ENCODE results near the gene CTNNBIP1.

The CTNNBIP1 gene

DNA sequence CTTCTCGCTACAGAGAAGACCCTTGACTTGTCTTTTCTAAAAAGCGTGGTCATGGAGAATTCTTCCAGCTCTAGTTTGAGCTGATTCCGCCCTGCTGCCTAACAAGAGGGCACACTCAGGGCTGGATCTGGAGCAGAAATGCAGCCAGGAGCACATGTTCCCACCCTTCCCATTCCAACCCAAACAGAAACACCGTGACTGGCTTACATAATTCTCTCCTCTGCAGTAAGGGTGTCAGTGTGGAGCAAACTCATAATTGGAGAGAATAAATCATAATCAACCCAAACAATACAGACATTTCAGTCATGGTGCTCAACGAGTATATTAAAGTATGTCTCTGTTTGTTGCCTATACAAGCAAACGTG lies 34.5 kb downstream of the CTNNBIP1 start:
- no peak for DNase-seq
- Mint-ChIP-seq H3K4me1 (ENCODE audit: low read depth) (peaks cover 4% of the 10 kb centered on the region), H3K4me3 (no peak overlapping the region), H3K27ac (no peak overlapping the region), H3K9me3 (no peaks in the 10 kb centered on the region), H3K36me3 (ENCODE audit: low read depth) (no peaks in the 10 kb centered on the region), H3K27me3 (no peaks in the 10 kb centered on the region)

DNA sequence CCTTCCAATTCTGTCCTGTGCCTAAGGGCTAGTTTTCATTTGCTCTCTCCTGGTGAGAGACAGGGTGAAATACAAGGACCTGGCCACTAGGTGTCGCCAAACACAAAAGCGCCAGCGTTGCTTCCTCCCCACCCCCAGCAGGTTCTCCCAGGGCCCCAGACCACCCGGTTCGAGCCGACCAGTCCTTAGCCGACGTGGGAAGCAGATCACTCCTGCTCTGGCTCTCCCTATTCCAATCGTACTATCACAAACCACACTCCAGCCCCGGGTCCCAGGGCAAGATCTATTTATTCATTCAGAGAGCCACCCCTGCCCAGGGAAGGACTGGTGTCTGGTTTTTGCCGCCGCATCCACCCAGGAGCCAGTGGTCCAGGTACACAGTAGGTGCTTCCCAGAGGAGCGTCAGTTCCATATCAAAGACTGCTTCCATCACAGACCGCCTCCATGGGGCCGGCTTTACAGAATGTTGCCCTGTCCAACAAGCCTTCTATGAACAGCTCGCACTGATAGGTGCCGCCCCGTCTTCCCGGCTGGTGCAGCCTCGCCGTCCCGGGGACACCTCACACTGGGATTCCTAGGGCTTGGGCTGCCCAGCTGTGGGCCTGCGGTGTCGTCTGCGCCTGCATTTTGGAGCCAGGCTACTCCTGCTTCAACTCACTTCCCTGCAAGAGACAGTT lies 35.0 kb downstream of the CTNNBIP1 start:
- peaks cover 4% of the 10 kb centered on the region for H3K4me1 Mint-ChIP-seq (ENCODE audit: low read depth)
- H3K9me3 Mint-ChIP-seq = no peaks in the 10 kb centered on the region
- H3K27me3 Mint-ChIP-seq = no peaks in the 10 kb centered on the region
- no peaks in the 10 kb centered on the region for H3K36me3 Mint-ChIP-seq (ENCODE audit: low read depth)
- DNase-seq = peak; percentile 83
- H3K4me3 Mint-ChIP-seq = no peak overlapping the region
- no peak overlapping the region for H3K27ac Mint-ChIP-seq

- no peak overlapping the region for H3K4me3 Mint-ChIP-seq
- H3K9me3 Mint-ChIP-seq = no peaks in the 10 kb centered on the region
- H3K4me1 Mint-ChIP-seq (ENCODE audit: low read depth) = peaks cover 4% of the 10 kb centered on the region
- no peaks in the 10 kb centered on the region for H3K27me3 Mint-ChIP-seq
- peaks cover 2% of the 10 kb centered on the region for H3K36me3 Mint-ChIP-seq (ENCODE audit: low read depth)
- H3K27ac Mint-ChIP-seq = no peak overlapping the region
- DNase-seq = no peak
Observed at GRCh38 chr1:9874412-9874811, 35.7 kb downstream of the CTNNBIP1 start.

DNA sequence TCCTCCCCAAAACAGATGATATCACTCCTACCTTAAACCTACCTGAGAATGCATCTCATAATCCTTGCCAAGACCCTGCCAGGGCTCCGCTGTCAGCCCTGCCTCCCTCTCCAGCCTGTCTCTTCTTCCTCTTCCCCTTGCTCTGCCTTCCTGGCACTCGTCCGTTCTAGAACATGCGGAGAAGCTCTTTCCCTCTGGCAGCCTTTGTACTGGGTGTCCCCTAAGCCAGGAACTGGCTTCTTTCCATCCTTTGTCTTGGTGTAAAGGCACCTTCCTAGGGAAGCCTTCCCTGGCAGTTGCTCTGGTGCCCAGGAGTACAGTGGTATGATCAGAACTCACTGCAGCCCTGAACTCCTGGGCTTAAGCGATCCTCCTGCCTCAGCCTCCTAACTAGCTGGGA lies 36.1 kb downstream of the CTNNBIP1 start:
- no peak for DNase-seq
- H3K4me1 Mint-ChIP-seq (ENCODE audit: low read depth) = peaks cover 4% of the 10 kb centered on the region
- peaks cover 2% of the 10 kb centered on the region for H3K36me3 Mint-ChIP-seq (ENCODE audit: low read depth)
- H3K9me3 Mint-ChIP-seq = no peaks in the 10 kb centered on the region
- H3K27ac Mint-ChIP-seq = no peak overlapping the region
- H3K27me3 Mint-ChIP-seq = no peaks in the 10 kb centered on the region
- no peak overlapping the region for H3K4me3 Mint-ChIP-seq

DNA sequence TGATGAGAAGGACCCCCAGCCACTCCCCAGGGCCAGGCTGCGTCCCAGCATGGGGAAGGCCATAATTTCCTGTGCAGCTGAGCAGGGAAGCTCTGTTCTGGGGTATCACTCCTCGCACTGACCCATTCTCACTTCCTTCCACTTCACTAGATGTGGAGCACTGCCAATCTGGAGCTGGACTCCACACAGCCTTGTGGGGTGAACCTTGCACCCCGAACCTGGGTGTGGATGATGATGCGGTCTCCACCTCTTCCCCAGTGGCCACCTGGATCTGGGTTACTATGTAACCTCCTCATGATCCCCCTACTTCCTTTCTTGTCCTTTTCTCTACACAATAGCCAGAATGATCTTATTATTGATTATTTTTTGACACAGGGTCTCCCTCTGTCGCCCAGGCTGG lies 36.7 kb downstream of the CTNNBIP1 start:
- Mint-ChIP-seq H3K4me3 (no peak overlapping the region), H3K27ac (no peak overlapping the region), H3K27me3 (no peaks in the 10 kb centered on the region), H3K4me1 (ENCODE audit: low read depth) (peaks cover 4% of the 10 kb centered on the region), H3K36me3 (ENCODE audit: low read depth) (peaks cover 2% of the 10 kb centered on the region), H3K9me3 (no peaks in the 10 kb centered on the region)
- no peak for DNase-seq

DNA sequence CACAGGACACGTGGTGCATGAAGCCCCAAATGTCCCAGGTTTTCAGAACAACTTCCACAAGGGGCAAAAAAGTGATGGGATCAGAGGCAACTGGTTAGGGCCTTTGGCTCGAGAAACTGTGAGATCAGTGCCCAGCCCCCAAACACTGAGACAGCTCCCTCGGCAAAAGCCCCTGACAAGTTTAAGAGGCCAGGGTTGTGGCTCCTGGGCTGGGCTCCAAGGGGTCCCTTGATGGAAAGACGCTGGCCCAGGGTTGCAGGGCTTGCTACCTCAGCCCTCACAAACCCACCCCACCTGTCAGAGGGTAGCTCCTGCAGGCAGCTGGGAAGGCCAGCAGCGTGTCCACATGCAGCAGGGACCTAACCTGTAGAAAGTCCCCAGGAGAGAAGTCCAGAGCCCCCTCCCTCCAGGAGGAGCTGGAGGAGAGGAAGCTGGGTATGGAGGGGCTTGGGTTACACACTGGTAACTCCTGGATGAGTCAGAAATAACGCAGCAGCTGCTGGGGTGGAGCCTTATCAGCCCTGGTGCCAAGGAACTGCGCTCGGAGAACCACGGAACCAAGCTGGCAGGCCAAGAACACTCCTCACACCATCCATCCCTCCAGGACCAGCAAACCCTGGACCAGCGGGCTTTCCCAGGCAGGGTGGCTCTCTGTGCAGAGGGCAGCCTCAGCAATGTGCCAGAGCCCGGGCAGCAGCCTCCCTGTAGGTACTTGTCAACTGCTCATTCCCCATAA lies 37.5 kb downstream of the CTNNBIP1 start:
- Mint-ChIP-seq H3K27me3 (no peaks in the 10 kb centered on the region), H3K27ac (no peak overlapping the region), H3K4me3 (no peak overlapping the region), H3K36me3 (ENCODE audit: low read depth) (peaks cover 2% of the 10 kb centered on the region), H3K4me1 (ENCODE audit: low read depth) (peaks cover 4% of the 10 kb centered on the region), H3K9me3 (no peaks in the 10 kb centered on the region)
- DNase-seq = no peak

- H3K4me3 Mint-ChIP-seq = no peak overlapping the region
Observed at GRCh38 chr1:9871707-9872425, 38.2 kb downstream of the CTNNBIP1 start.

GRCh38 chr1:9871021-9871420 lies 39.0 kb downstream of the CTNNBIP1 start:
- Mint-ChIP-seq H3K36me3 (ENCODE audit: low read depth) (peaks cover 2% of the 10 kb centered on the region), H3K9me3 (no peaks in the 10 kb centered on the region), H3K27ac (no peak overlapping the region), H3K4me1 (ENCODE audit: low read depth) (peaks cover 6% of the 10 kb centered on the region), H3K4me3 (no peak overlapping the region), H3K27me3 (no peaks in the 10 kb centered on the region)
- no peak for DNase-seq

More at GRCh38 chr1:9871707-9872425, 38.2 kb downstream of the CTNNBIP1 start:
- peaks cover 2% of the 10 kb centered on the region for H3K36me3 Mint-ChIP-seq (ENCODE audit: low read depth)
- no peaks in the 10 kb centered on the region for H3K9me3 Mint-ChIP-seq
- H3K27me3 Mint-ChIP-seq = no peaks in the 10 kb centered on the region
- H3K4me1 Mint-ChIP-seq (ENCODE audit: low read depth) = peaks cover 5% of the 10 kb centered on the region
- no peak overlapping the region for H3K27ac Mint-ChIP-seq
- no peak for DNase-seq

- H3K27me3 Mint-ChIP-seq = no peaks in the 10 kb centered on the region
- peaks cover 2% of the 10 kb centered on the region for H3K36me3 Mint-ChIP-seq (ENCODE audit: low read depth)
- H3K27ac Mint-ChIP-seq = no peak overlapping the region
Observed at GRCh38 chr1:9870572-9870971, 39.5 kb downstream of the CTNNBIP1 start.

GRCh38 chr1:9869831-9870251 lies 40.2 kb downstream of the CTNNBIP1 start:
- H3K27me3 Mint-ChIP-seq = no peaks in the 10 kb centered on the region
- H3K4me3 Mint-ChIP-seq = no peak overlapping the region
- no peak for DNase-seq
- H3K27ac Mint-ChIP-seq = no peak overlapping the region
- H3K4me1 Mint-ChIP-seq (ENCODE audit: low read depth) = peaks cover 2% of the 10 kb centered on the region
- no peaks in the 10 kb centered on the region for H3K9me3 Mint-ChIP-seq
- peaks cover 2% of the 10 kb centered on the region for H3K36me3 Mint-ChIP-seq (ENCODE audit: low read depth)

More at GRCh38 chr1:9870572-9870971, 39.5 kb downstream of the CTNNBIP1 start:
- Mint-ChIP-seq H3K4me1 (ENCODE audit: low read depth) (peaks cover 6% of the 10 kb centered on the region), H3K4me3 (no peak overlapping the region), H3K9me3 (no peaks in the 10 kb centered on the region)
- DNase-seq = no peak

GRCh38 chr1:9868244-9868590 lies 41.9 kb downstream of the CTNNBIP1 start:
- H3K4me3 Mint-ChIP-seq = no peak overlapping the region
- H3K27ac Mint-ChIP-seq = no peak overlapping the region
- H3K27me3 Mint-ChIP-seq = no peaks in the 10 kb centered on the region
- H3K9me3 Mint-ChIP-seq = no peaks in the 10 kb centered on the region
- no peak for DNase-seq
- peaks cover 2% of the 10 kb centered on the region for H3K4me1 Mint-ChIP-seq (ENCODE audit: low read depth)
- peaks cover 2% of the 10 kb centered on the region for H3K36me3 Mint-ChIP-seq (ENCODE audit: low read depth)

GRCh38 chr1:9867408-9868243 lies 42.4 kb downstream of the CTNNBIP1 start:
- no peak overlapping the region for H3K27ac Mint-ChIP-seq
- DNase-seq = peak; percentile 93
- H3K9me3 Mint-ChIP-seq = no peaks in the 10 kb centered on the region
- no peaks in the 10 kb centered on the region for H3K27me3 Mint-ChIP-seq
- no peak overlapping the region for H3K4me3 Mint-ChIP-seq
- H3K4me1 Mint-ChIP-seq (ENCODE audit: low read depth) = peaks cover 2% of the 10 kb centered on the region
- peaks cover 2% of the 10 kb centered on the region for H3K36me3 Mint-ChIP-seq (ENCODE audit: low read depth)

DNA sequence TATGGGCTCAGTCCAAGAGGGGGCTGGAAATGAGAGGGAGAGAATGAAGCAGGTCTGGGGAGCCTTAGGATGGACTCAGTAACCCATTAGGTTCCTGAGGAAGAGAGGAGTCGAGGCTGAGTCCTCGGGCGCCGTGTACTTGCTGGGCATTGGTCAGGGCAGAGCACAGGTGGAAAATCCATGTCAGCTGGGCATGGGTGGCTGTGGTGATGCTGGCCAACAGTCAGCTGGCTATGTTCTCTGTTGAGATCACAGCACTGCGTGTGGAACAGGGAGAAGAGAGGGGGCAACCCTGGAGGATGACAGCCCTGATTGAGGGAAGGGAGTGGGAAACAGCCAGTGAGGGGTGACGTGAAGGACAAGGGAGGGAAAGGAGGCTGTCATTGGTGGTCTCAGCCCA lies 43.2 kb downstream of the CTNNBIP1 start:
- H3K36me3 Mint-ChIP-seq (ENCODE audit: low read depth) = peaks cover 2% of the 10 kb centered on the region
- H3K9me3 Mint-ChIP-seq = no peaks in the 10 kb centered on the region
- peak overlapping the region; percentile 57 for H3K27ac Mint-ChIP-seq
- H3K4me1 Mint-ChIP-seq (ENCODE audit: low read depth) = peaks cover 2% of the 10 kb centered on the region
- no peaks in the 10 kb centered on the region for H3K27me3 Mint-ChIP-seq
- no peak for DNase-seq
- H3K4me3 Mint-ChIP-seq = no peak overlapping the region

- H3K9me3 Mint-ChIP-seq = no peaks in the 10 kb centered on the region
- H3K4me3 Mint-ChIP-seq = no peak overlapping the region
- H3K4me1 Mint-ChIP-seq (ENCODE audit: low read depth) = peaks cover 2% of the 10 kb centered on the region
- no peak overlapping the region for H3K27ac Mint-ChIP-seq
- no peak for DNase-seq
- peaks cover 2% of the 10 kb centered on the region for H3K36me3 Mint-ChIP-seq (ENCODE audit: low read depth)
- H3K27me3 Mint-ChIP-seq = no peaks in the 10 kb centered on the region
Observed at GRCh38 chr1:9865724-9866123, 44.3 kb downstream of the CTNNBIP1 start.
